ENCODE measurements around the gene STIM2. TPM values are rescaled to one million over a fixed set of nuclear protein-coding genes. Genes with fewer than 3 reads are reported as not detected.

Gene STIM2
- total and polyA plus RNA-seq, 10 of the 15 experiments (the other 5 are each of a cell fraction or from before 2014, with no cell fraction given): 4.7 to 41.5 (median 16.9) TPM

DNA sequence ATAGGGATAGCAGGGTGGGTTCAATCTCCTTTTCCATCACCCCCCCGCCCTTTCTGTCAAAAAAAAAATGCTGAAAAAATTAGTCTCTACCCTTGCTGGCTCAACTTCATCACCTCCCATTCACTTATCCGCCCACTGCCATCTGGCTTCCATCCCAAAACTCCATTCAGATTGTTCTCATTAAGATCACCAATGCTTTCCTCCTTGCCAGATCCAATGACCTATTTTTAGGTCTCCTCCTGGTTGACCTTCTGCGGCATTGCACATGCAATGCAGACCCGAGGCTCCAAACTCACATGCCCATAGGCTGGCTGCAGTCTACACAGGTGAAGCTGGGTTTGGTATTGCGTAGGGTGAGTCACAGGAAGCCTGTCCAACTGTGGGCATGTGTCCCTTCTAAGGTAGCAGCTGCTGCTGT lies 21.1 kb upstream of the STIM2 start:
- intact Hi-C loops (cut with micrococcal nuclease; ENCODE audit: unreplicated experiment): no loop called here
- Histone ChIP-seq H3K36me3 (ENCODE audit: control insufficient read depth in 2 of 2, insufficient read depth in 2 of 2, low read length in 1 of 2) (no peaks in the 10 kb centered on the region), H2AFZ (ENCODE audit: control insufficient read depth, low read depth, low read length) (no peak overlapping the region), H3K9me3 (replicated peaks; ENCODE audit: control insufficient read depth, insufficient read depth, low read length) (no peaks in the 10 kb centered on the region; the same call in 1 of the 3 replicates), H3K79me2 (ENCODE audit: control insufficient read depth, insufficient read depth, low read length) (no peaks in the 10 kb centered on the region), H3K27ac (ENCODE audit: control insufficient read depth, insufficient read depth) (no peak overlapping the region), H3K4me1 (ENCODE audit: control insufficient read depth, insufficient read depth, low read length) (no peaks in the 10 kb centered on the region), H4K20me1 (ENCODE audit: control insufficient read depth, insufficient read depth) (no peaks in the 10 kb centered on the region), H3K9ac (ENCODE audit: control insufficient read depth, insufficient read depth, low read length) (no peak overlapping the region), H3K4me2 (ENCODE audit: control insufficient read depth, insufficient read depth) (no peak overlapping the region), H3K27me3 (replicated peaks in 1 of 2; ENCODE audit: control insufficient read depth in 2 of 2, insufficient read depth in 2 of 2, low read length in 1 of 2) (0 out of 4 replicates have a peak, but pooled peaks cover 1 to 5% of the 10 kb centered on the region in 2 experiments), H3K4me3 (no peak overlapping the region)
- ATAC-seq: no peak
- FAIRE-seq: no peak
- POLR2A ChIA-PET: no interaction called here
- no peak for DNase-seq (ENCODE audit: low read depth, low spot score)
- BruUV-seq (replicated peaks): no TSS peak
- no peak for TF ChIP-seq NR2C2 (IDR thresholded peaks at IDR 0.05; ENCODE audit: borderline replicate concordance, control insufficient read depth, insufficient read length, low read depth)
- TF ChIP-seq SMAD1 (IDR thresholded peaks at IDR 0.05; ENCODE audit: low read depth, partially characterized antibody): no peak
- no peak for TF ChIP-seq RCOR1 (conservative IDR thresholded peaks at IDR 0.05; ENCODE audit: low read depth, low read length)
- no peak for TF ChIP-seq CEBPB (IDR thresholded peaks at IDR 0.05; ENCODE audit: borderline replicate concordance in 1 of 2, low read depth in 2 of 2, low read length in 2 of 2)
- no peak for TF ChIP-seq HDAC6 (IDR thresholded peaks at IDR 0.05; ENCODE audit: unreplicated experiment)
- TF ChIP-seq, protein P1, sequence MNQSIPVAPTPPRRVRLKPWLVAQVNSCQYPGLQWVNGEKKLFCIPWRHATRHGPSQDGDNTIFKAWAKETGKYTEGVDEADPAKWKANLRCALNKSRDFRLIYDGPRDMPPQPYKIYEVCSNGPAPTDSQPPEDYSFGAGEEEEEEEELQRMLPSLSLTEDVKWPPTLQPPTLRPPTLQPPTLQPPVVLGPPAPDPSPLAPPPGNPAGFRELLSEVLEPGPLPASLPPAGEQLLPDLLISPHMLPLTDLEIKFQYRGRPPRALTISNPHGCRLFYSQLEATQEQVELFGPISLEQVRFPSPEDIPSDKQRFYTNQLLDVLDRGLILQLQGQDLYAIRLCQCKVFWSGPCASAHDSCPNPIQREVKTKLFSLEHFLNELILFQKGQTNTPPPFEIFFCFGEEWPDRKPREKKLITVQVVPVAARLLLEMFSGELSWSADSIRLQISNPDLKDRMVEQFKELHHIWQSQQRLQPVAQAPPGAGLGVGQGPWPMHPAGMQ (IDR thresholded peaks at IDR 0.05; ENCODE audit: borderline replicate concordance): no peak
- no peak for TF ChIP-seq ZBED1 (IDR thresholded peaks at IDR 0.05; ENCODE audit: borderline replicate concordance)
- no peak for TF ChIP-seq KAT2A (conservative IDR thresholded peaks at IDR 0.05; ENCODE audit: control insufficient read depth, low read depth, low read length)
- TF ChIP-seq KLF5 (IDR thresholded peaks at IDR 0.05; ENCODE audit: partially characterized antibody): no peak
- no peak for TF ChIP-seq EP300 (IDR thresholded peaks at IDR 0.05; ENCODE audit: borderline replicate concordance in 1 of 2, control insufficient read depth in 1 of 2, low read depth in 2 of 2, low read length in 2 of 2)
- RAD21 ChIA-PET (ENCODE audit: unreplicated experiment): no interaction called here
- 55% methylated on average over 5 of the region's 5 CpGs for WGBS (ENCODE audit: insufficient coverage, insufficient replicate concordance, low lambda C conversion rate, missing lambda C conversion rate)
- CTCF ChIA-PET: no interaction called here
- SMC1A ChIA-PET (ENCODE audit: uncharacterized antibody, unreplicated experiment): interaction anchor here (1.1 kb wide), 1 partner anchor 36 kb away, joined by 3 read pairs; no protein-coding TSS in a partner anchor
- in situ Hi-C loops (cut with MboI): no loop called here

Data from GM12878 (cell line).